GM18519 (cell line): ENCODE data around the gene MYOZ3.

ENCODE experiments used
- ATAC-seq: cut with Tn5 transposase; IDR thresholded peaks from one replicate; pipeline ENCODE4 v1.9.1; 2021; ENCODE audit warnings: mild to moderate bottlenecking, moderate library complexity; ENCODE audit not compliant: unreplicated experiment, low FRiP score

The MYOZ3 gene, protein sequence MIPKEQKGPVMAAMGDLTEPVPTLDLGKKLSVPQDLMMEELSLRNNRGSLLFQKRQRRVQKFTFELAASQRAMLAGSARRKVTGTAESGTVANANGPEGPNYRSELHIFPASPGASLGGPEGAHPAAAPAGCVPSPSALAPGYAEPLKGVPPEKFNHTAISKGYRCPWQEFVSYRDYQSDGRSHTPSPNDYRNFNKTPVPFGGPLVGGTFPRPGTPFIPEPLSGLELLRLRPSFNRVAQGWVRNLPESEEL

DNA sequence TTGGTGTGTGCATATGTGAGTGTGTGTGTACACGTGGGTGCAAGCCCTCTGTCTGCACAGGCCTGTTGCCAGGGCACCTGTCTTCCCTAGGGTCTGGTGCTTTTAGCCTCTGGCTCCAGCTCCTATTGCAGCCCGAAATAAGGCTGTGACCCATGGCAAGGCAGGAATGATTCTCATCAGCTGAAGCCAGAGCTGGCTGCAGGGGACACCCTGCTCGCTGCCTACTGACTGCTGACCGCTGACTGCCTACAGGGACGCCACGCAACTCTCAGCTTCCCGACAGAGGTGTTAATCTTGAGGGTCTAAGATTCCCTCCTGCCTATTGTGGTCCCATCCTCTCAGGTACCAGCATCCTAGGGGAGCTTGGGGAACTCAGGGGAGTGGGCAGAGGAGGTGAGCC is at the start of gene MYOZ3:
MYOZ3 (plus strand) TSS at position 166 of the 400 bp plus-strand sequence. CDS start 1,691 bp downstream, outside the sequence.
- no peak for ATAC-seq

DNA sequence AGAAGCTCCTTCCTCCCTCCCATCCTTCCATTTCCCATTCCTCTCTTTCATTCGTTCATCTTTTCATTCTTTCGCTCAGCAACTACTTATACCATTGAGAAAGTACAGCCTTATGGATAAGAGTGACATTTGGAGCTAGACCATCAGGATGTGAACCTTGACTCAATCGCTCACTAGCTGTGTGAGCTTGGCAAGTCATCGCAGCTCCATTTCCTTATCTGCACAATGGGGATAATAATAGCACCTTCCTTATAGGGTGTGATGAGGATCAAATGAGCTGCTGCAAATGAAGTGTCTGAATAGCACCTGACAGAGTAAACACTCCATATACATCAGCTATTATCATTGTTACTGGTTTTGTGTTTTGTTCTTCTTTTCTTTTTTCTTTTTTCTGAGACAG is 48.6 kb upstream of the MYOZ3 start:
- ATAC-seq, result no peak

DNA sequence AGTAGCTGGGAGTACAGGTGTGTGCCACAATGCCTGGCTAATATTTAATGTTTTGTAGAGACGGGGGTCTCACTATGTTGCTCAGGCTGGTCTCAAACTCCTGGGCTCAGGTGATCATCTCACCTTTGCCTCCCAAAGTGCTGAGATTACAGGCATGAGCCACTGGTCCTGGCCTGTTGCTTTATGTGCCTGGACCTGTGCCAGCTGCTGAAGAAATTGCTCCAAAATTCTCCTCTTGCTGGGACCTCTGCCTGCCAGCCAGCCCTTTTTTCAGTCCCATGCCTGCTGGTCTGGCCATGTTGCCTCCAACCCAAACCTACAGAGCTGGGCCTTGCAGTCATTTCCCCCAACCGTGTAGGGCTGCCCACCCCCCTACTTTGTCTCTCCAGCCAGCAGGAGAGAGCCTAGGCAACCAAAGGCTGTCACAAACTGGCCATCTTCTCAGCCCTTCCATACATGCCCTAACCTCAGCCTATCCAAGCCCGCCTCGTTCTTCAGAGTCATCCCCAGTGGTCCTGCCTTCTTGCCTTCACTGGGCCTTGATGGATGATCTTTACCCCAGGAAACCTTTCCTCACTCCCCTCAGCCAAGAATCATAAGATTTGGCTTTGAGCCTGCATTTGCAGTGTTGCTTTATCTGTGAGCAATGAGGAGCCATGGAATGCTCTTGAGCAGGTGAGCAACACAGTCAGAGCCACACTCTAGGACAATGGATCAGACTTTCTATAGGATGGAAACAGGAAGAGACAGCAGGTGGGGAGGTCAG is 48.0 kb upstream of the MYOZ3 start:
- no peak for ATAC-seq

DNA sequence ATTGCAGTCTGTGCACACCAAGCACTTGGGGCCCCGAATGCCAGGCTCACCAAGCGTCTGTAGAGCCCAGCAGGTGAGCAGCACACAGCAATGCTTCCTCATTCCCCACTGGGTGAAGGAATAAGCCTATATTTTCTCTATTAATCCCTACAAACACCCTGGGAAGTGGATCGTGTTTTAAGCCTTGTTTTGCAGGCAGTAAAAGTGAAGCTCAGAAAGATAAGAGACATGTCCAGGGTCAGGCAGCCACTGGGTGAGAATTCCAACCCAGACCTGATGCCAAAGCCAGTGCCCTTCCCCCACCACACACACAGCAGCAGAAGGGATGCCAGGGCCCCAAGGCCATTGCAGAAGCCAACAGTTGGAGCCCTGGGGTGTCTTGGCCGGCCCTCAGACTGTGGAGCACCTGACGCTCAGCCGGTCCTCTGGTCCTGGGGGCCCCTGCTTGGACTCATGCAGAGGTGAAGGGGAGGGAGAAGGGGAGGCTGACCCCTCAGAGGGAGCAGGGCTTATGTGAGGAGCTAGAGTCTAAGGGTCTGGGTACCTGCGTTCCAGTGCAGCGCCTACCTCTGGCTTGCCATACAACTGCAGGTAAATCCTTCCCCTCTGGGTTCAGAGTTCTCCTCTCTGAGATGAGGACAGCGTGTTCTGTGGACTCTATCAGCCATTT is 46.9 kb upstream of the MYOZ3 start:
- ATAC-seq, result no peak

DNA sequence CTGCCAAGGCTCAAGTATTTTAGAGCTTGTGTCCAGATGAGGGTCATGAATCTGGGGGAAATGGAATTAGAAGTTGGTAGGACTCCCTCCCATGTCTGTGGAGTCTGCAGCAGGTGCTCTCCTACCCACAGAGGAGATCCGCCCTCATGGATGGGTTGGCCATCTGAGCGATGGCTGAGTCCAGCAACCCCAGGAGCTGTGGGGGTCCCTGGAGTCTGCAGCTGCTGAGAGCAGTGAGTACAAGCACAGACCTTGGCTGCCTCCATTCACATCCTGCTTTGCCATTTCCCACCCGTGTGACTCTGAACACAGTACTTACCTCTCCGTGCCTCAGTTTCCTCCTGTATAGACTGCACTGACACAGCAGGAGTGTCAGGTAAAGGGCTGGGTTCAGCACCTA is 46.4 kb upstream of the MYOZ3 start:
- ATAC-seq, result no peak

DNA sequence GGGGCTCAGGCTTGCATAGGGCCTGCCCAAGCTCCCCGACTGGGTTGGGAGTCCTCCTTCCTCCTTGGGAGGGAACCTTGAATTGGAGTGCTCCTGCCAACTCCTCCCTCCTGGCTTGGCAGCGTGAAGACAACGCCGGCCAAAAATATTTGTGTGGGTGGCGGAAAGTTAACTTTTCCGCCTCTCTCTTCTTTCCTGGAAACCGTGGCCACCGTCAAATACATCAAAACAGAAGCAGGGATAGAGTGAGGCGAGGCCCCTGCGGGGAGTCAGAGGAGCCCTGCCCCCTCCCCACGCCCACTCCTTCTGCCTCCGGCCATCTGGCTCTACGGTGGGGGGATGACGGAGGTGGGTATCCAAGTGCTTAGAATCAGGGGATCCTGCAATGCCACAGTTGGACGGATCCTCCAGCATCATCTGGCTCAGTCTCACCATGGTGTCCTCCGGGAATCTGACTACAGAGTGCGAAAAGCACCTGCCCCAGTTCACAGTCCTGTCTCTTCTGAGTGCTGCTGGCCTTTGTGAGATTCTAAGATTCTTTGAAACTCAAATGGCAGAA is 45.8 kb upstream of the MYOZ3 start:
- no peak for ATAC-seq

DNA sequence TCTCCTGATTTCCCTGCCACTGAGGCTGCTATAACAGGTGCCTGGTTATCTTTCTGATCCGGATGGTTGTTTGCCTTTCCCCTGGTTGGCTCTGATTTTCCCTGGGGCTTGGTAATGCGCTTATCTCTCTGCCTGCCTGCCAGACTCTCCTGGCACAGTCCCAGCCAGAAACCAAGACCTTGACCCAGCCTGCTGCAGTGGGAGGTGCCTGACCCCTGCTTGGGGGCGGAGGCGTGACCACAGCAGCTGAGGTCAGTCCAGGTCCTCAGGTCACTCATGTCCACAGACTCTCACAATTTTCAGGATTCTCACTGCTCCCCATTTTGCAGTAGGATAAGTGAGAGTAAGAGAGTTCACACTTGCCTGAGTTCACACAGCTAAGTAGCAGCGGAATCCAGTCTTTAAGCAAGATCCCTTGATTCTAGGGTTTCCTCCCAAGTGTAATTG is 45.0 kb upstream of the MYOZ3 start:
- ATAC-seq, result no peak

DNA sequence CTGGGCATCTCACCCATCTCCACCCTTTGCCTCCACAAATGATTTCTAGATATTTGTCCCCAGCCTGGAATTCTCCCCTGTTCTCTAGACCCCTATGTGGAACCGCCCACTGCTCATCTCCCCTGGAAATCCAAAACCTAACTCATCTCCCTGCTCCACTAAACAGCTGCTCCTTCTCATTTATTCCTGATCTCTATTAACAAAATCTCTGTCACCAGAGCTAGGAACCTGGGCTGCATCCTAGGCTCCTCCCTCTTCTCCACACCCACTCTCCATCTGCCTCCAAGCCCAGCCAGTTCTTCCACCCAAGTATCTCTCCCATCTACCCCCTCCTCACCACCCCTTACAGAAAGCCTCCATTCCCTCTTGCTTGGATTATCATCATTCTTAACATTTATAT is 44.5 kb upstream of the MYOZ3 start:
- ATAC-seq, result no peak

DNA sequence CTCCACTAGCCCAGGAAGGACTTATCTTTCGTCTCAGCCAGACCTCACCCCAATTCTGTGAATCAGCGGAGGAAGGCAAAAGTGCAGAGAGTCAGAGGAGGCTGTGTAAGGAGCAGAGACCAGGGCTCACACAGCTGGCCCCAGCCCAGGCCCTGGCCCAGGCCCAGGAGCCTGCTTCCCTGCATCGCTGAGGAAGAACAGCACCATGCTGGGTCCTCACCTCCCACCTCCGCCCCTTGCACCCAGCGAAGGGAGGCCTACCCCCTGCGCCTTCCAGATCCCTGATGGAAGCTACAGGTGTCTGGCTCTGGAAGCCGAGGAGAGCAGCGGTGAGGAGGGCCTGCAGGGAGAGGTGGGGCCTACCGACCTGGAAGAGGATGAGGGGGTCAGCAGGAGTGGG is 42.9 kb upstream of the MYOZ3 start:
- ATAC-seq, result no peak

DNA sequence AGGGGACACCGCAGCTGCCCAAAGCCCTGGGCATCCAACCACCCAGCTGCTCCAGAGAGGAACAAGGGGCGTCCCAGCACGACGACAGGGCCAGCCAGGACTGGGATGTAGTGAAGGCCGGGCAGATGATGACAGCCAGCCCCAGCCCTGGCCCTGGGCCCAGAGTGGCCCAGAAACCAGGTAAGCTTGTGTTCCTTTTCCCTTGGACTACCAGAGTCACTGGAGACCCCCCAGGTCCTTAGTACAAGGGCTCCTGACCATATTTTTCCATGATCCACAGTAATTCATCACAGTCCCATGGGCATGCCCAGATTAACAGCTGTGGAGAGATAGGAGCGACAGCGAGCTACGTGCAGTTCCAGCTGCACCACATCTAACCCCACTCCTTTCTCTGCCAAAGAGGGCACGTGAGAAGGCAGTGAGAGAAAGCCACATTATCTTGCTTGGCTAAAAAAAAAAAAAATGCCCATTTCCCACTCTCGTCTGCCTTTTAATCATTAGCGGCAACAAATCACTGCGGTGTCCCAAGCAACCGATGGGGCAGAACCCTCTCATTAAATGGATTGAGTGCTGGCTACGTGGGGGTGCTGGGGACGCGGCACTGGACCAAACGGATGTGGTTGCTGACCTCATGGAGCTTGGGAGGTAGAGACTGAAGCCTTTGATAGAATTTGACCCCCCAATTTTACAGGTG is 42.3 kb upstream of the MYOZ3 start:
- no peak for ATAC-seq

DNA sequence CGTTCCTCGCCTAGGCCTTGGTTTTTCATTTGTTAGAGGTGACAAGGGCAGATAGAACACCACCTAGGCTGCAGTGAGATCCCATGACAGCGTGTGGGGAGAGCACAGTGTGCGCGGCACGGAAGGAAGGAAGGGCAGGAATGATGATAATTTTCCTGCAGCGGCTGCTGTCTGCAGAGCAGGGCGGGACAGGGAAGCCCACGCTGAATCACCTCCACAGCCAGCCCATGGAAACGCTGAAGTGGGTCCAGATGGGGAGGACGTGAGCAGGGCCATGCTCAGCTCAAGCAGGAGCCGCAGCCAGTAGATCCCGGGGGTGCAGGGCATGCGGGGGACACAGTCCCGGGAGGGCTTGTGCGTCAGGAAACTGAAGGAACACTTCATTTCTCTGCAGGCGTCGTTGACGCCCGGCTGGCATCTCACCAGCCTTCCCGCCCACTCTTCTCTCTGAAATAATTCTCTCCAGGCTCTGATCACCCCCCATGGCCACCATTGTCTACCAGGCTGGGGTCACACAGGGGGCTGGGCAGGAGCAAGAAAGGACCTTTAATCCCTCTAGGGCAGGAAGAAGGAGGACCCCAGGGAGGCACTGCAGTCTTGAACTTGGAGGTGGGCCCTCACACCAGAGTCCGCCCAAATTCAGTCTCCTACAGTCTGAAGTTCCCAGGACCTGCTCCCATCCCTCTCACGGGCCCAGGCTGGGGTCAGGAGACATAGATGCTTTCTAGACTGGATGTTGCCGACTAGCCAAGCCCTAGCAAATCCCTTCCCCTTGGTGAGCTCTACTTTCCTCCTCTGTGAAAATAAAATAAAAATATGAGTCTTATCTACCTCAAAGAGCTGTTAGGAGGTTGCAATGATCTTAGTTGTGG is 41.5 kb upstream of the MYOZ3 start:
- ATAC-seq, result no peak

DNA sequence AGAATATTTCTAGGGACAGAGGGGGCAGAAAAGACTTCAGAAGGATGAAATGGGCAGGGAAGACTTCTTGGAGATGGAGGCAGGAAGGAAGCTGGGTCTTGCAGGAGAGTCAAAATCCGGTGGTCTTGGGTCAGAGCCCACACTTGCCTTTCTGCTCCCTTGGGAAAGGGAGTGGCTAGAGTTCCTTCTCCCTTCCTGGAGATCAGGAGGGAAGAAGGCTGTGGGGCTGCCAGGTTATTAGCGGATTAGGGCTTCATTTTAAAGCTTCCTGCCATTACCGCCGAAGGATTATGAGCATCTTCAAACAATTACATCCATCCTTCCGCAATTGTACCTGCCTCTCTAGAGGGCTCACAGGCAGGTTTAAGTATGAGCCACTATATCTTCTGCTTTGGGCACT is 39.8 kb upstream of the MYOZ3 start:
- no peak for ATAC-seq

DNA sequence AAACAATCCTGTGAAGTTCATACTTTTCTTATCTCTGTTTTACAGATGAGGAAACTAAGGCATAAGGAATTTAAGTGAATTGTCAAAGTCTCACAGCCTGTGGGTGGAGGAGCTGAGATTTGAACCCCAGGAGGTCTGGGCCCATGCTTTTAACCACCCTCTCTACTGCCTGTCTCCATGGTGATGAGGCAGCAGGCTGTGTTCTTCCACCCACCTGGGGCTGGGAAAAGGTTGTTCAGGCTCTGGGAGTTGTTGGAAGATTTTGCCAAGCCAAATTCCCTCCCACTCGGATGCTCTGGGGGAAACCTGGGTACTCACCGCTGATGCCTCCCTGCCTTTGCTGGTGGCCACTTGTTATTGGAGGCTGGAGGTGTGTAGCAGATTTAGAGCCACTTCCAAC is 38.9 kb upstream of the MYOZ3 start:
- no peak for ATAC-seq

DNA sequence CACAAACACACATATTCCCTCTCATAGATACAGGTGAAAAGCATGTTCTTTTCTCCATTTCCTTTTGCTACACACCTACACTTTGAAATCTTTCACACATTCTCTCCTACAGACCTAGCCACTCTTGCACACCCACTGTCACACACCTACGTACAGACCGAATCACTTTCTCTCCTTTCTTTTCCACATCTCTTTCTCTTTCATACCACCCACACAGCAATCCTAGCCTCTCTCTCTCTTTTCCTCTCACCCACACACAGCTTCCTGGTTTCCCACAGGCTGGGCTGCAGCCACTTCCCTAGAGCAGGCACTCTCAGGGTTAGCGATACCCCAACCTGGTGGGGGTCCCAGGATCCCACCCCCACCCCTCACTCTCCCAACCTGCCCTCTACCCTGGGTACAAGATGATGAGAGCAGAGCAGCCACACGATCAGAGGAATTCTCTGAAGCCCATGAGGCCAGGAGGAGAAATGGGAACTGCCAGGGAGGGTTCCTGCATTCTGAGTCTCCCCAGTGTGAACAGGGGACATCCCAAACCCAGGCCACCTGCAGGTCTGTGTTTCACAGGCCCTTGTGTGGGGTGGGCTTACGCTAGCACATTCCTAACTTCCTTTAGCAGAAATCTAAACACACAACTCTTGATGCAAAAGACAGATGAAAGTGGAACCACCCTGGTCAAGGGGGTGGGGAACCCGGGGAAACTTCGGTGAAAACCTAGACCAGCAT is 37.7 kb upstream of the MYOZ3 start:
- ATAC-seq, result no peak

DNA sequence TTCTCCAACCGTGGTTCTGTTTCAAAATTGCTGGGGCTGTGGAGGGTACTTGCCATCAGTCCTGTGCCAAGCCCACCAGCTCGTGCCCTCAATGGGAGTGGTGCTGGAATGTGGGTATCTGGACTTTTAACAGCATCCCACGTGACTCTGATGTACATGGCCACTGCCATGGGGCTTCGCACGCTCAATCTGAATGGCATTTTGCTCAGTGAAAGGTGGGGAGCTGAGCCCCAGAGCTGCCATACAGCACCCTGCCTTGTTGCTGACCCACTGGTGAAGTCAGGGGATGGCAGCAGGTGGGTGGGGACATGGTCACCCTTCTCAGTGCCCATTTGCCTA is 37.2 kb upstream of the MYOZ3 start:
- no peak for ATAC-seq

DNA sequence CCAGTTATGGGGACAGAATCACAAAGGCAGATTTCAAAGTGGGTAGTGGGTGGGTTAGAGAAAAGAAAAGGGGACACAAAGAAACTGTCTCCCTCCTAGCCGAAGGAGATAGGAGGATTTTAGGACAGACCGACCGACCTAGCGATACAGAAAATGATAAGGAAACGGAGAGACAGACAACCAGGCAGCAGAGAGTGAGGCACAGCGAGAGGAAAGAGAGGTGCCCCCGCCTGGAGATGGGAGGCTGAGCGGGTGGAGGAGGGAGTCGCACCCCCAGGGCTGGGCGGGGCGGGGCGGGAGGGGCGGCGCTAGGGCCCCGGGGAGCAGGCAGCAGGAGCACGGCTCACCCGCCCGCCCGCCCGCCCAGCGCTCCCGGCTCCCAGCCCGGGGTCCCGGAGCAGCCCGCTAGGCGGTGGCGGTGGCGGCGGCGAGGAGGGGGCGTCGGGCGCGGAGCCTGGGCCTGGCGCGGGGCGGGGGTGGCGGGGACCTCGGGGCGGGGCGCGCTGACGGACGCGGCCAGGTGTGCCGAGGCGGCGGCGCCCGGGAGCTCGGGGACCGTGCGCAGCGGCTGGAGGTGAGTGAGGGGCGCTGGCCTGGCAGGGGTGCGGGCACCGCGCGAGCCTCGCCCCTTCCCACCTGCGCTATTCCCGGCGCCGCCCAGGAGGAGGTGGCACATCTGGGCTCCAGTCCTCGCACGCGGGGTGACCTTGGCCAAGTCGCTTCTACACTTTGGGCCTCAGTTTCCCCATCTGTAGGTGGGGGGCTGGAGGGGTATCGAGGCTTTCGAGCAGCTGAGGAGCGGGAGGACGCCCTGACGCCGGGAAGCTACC is 36.5 kb upstream of the MYOZ3 start:
- ATAC-seq, result no peak

DNA sequence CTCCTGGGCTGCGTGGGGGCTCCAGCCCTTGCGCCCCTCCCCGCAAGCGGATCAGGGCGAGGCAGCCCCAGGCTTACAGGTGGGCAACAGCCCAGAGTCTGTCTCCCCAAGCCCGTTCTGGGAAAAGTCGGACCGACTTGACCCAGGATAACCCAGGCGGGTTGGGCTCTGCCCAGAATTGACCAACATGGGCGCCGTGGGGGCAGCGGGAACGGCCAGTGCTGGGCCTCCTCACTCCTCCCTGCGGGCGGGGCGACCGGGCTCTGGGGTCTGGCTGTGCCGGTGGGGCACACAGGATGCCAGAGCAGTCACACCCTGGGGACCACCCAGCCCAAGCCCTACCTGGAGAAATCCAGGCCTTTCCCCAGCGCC is 35.9 kb upstream of the MYOZ3 start:
- no peak for ATAC-seq
